Measurements from ENCODE around the gene SIN3A.

DNA sequence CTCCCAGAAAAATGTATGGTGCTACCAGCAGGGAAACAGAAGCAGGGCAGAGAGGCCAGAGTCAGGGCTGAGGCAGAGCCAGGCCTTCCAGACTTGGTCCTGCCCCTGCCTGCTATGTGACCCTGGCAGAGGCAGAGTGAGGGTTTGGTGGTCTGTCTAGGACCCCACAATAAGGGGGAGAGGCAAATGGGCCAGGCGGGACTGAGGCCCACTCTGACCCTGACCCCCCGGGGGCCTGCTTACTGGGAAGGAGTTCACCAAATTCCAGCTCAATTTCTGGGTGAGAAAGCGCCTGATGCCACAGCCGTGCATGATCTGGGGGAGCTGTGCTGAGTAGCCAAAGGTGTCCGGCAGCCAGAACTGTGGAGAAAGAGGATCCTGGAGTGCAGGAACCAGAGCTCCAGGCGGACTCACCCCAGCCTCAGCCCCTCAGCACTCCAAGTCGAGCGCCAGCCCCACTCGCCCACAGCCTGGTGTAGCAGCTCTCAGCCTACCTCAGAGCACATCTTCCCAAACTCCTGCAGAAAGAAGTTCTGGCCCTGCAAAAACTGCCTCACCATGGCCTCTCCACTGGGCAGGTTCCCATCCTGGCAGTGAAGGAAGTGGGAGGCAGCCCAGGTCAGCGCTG lies 90.0 kb downstream of the SIN3A start:
- TF ChIP-seq, protein P1, sequence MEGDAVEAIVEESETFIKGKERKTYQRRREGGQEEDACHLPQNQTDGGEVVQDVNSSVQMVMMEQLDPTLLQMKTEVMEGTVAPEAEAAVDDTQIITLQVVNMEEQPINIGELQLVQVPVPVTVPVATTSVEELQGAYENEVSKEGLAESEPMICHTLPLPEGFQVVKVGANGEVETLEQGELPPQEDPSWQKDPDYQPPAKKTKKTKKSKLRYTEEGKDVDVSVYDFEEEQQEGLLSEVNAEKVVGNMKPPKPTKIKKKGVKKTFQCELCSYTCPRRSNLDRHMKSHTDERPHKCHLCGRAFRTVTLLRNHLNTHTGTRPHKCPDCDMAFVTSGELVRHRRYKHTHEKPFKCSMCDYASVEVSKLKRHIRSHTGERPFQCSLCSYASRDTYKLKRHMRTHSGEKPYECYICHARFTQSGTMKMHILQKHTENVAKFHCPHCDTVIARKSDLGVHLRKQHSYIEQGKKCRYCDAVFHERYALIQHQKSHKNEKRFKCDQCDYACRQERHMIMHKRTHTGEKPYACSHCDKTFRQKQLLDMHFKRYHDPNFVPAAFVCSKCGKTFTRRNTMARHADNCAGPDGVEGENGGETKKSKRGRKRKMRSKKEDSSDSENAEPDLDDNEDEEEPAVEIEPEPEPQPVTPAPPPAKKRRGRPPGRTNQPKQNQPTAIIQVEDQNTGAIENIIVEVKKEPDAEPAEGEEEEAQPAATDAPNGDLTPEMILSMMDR (IDR thresholded peaks at IDR 0.05), result no peak
- no peak for TF ChIP-seq POLR2A (IDR thresholded peaks at IDR 0.05)

Data from Peyer's patch (tissue), 4 donors.